ENCODE data around the gene CD81.

Gene CD81

DNA sequence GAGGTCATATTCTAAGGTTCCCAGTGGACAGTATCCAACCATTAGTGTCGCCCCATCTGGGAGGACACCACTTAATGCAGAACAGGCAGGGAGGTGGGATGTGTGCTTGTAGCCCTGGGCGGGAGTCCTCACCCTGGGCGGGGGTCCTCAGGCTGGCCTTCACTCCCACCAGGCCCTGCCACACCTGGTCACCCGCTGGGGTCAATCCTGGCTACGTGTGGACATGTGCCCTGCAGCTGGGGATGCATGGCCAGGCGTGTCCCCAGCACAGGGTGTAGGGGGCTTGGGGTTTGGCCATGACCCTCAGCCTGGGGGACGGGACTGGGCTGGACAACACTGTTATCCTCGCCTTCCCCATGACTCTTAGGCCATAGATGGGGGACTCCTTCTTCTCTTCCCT lies 48.4 kb downstream of the CD81 start:
- TF ChIP-seq, protein P1, sequence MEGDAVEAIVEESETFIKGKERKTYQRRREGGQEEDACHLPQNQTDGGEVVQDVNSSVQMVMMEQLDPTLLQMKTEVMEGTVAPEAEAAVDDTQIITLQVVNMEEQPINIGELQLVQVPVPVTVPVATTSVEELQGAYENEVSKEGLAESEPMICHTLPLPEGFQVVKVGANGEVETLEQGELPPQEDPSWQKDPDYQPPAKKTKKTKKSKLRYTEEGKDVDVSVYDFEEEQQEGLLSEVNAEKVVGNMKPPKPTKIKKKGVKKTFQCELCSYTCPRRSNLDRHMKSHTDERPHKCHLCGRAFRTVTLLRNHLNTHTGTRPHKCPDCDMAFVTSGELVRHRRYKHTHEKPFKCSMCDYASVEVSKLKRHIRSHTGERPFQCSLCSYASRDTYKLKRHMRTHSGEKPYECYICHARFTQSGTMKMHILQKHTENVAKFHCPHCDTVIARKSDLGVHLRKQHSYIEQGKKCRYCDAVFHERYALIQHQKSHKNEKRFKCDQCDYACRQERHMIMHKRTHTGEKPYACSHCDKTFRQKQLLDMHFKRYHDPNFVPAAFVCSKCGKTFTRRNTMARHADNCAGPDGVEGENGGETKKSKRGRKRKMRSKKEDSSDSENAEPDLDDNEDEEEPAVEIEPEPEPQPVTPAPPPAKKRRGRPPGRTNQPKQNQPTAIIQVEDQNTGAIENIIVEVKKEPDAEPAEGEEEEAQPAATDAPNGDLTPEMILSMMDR (conservative IDR thresholded peaks at IDR 0.05; ENCODE audit: low read depth, low read length) = no peak
- no peak overlapping the region for H3K4me3 ChIP-seq (ENCODE audit: low read depth, low read length)
- no peak for DNase-seq (ENCODE audit: low read depth)

DNA sequence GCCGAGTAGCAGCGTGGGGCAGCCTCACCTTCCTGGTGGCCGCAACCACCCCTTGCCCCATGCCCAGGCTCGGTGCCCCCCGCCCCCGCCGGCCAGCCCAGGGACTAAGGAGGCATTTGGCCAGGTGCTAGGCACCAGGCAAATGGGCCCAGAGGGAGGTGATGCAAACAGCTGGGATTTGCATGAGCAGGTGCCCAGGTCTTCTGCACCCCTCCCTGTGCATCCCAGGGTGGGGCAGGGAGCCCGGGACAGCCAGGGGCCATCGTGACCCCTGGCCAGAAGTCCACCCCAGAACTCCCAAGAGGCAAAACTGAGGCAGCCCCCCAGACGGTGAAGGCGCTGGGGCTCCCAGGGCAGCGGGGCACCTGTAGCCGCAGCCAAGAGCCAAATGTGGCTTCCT lies 49.1 kb downstream of the CD81 start:
- H3K4me3 ChIP-seq (ENCODE audit: low read depth, low read length) = no peak overlapping the region
- TF ChIP-seq, protein P1 (conservative IDR thresholded peaks at IDR 0.05; ENCODE audit: low read depth, low read length) = no peak
- DNase-seq (ENCODE audit: low read depth) = no peak

DNA sequence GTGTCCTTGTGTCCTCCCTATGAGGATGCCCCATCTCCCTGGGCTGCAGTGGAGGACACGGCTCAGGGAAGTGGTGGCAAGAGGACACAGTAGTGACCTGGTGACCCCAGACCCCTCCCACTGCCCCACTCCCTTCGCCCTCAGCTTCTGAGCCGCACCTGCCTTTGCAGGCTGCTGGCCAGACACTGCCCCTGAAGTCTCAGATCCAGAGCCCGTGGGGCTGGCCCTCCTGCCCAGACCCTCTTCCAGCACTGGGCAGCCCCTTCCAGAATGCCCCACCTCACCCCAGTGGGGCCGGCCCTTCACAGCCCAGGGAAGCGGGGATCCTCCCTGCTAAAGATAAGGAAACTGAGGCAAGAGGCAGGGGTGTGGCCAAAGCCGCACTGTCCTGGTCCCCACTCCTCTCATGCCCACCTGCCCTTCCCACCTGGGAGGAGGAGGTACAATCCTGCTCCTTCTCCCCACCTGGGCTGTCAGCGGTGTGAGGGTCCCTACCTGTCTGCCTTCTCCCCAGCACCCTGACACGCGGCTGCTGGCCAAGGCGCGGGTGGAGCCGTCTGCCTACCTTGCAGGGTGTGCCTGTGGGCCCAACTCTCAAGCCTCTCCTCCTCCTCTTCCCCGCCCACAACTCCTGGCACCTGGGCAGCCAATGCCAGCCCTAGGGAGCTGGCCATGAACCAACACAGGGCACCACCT lies 49.9 kb downstream of the CD81 start:
- H3K4me3 ChIP-seq (ENCODE audit: low read depth, low read length) = no peak overlapping the region
- TF ChIP-seq, protein P1 (conservative IDR thresholded peaks at IDR 0.05; ENCODE audit: low read depth, low read length) = no peak
- no peak for DNase-seq (ENCODE audit: low read depth)

DNA sequence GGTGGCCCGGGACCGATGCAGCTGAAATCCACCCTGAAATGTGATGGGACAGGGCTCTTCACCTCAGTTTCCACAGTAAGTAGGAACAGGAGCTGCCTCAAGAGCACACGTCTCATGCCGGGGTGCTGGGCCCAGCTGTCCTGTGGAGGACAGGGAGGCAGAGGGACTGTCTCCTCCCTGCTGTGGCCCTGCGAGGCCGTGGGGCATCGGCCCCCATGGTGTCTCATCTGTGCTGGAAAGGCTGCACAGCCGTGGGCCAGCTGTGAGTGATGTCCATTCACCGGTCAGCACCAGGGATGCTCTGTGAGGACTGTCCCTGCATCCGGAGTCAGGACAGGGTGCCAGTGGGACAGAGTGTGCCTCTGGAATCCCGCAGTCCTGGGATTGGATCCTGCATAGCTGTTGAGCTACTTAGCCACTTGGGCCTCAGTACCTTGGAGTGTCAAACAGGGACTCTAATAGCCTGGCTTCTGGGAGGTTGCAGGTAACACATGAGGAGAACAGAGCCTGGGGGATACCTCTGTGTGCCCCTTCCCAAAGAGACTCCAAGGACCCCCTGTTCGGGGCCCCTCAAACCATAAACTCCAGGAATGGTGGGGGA lies 50.7 kb downstream of the CD81 start:
- TF ChIP-seq, protein P1 (conservative IDR thresholded peaks at IDR 0.05; ENCODE audit: low read depth, low read length) = no peak
- no peak overlapping the region for H3K4me3 ChIP-seq (ENCODE audit: low read depth, low read length)
- DNase-seq (ENCODE audit: low read depth) = no peak

DNA sequence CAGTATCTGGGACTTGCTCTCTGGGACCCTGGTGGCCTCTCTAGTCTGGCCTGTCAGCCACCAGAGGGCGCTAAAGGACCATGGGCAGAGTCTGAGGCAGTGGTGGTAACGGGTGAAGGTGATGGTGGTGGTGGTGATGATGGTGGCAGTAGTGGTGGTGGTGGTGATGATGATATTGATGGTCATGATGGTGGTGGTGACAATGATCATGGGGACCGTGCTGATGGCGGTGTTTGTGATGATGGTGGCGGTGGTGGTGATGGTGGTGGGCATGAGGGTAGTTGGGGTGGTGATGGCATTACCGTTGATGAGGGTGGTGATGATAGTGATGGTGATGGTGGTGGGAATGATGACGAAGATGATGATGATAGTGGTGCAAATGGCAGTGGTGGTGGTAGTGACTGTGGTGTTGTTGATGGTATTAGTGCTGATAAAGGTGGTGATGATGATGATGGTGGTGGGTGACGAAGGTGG lies 51.2 kb downstream of the CD81 start:
- TF ChIP-seq, protein P1 (conservative IDR thresholded peaks at IDR 0.05; ENCODE audit: low read depth, low read length) = peak; percentile 97
- H3K4me3 ChIP-seq (ENCODE audit: low read depth, low read length) = no peak overlapping the region
- DNase-seq (ENCODE audit: low read depth) = peak; percentile 67

DNA sequence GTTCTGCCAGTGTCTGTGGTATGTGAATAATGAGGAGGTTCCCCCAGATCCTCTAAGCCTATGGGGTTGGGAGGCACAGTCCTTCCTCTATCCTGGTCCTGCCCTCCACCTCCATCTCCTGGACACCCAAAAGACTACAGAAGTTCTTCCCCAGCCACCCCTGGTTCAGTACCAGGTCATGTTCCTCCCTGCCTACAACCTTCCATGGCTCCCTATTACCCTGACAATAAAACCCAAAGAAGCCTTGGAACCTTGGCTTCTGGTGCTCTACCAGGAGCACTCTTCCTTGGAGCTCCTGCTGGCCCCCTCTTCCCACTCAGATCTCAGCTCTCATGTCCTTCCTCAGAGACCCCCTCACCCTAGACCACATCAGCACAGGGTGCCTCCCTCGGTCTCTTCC lies 54.3 kb downstream of the CD81 start:
- no peak overlapping the region for H3K4me3 ChIP-seq (ENCODE audit: low read depth, low read length)
- no peak for DNase-seq (ENCODE audit: low read depth)
- TF ChIP-seq, protein P1 (conservative IDR thresholded peaks at IDR 0.05; ENCODE audit: low read depth, low read length) = no peak

DNA sequence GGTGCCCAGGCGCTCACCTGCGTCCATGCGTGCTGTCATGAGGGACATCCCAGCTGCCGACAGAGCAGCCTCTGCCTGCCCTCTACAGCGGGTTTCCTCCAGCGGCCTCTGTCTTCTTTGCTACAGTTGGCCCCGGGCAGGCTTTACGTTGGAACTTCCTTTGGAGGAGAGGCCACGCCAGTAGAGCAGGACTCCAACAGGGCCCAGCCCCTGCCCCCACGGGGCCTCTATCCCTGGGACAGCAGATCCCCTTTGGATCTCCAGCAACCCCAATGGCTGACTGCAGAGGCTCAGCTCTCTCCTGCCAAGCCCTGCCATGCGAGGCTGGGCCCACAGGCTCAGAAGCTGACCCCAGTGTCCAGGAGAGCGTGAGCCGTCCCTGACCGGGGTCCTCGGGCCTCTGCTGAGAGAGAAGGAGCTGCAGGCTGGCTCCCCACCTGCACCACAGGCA lies 55.1 kb downstream of the CD81 start:
- DNase-seq (ENCODE audit: low read depth) = no peak
- H3K4me3 ChIP-seq (ENCODE audit: low read depth, low read length) = no peak overlapping the region
- TF ChIP-seq, protein P1 (conservative IDR thresholded peaks at IDR 0.05; ENCODE audit: low read depth, low read length) = no peak

Data from choroid plexus epithelial cell (primary cell).